GM19328 (cell line): ENCODE results near the gene OSCP1.

Experiments used
- ATAC-seq: cut with Tn5 transposase; IDR thresholded peaks from one replicate; pipeline ENCODE4 v1.9.1; 2021; ENCODE audit warnings: mild to moderate bottlenecking, moderate library complexity; ENCODE audit not compliant: unreplicated experiment

Gene OSCP1

GRCh38 chr1:36411674-36412648, 38.3 kb downstream of the OSCP1 start:
- no peak for ATAC-seq

- no peak for ATAC-seq
Measured at GRCh38 chr1:36408479-36408878, 41.8 kb downstream of the OSCP1 start.

- no peak for ATAC-seq
Measured at GRCh38 chr1:36406440-36406839, 43.8 kb downstream of the OSCP1 start.

DNA sequence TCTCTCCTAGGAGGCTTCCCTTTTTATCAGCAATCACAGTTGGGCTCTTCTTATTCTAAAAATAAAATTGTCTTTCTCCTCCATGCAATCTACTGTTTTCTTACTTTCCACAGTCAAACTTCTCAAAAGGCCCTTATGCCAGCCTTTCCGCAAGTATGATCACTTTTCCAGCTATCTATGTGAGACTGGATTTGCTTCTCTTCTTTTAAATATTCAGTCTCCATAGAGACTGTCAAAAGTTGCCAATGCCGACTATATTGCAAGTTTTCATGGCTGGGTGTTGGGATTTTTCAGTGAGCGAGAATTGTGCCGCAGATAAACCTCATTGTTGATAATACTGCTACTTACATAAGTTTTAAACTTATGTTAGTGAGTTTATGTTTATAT, 47.8 kb downstream of the OSCP1 start:
- no peak for ATAC-seq

DNA sequence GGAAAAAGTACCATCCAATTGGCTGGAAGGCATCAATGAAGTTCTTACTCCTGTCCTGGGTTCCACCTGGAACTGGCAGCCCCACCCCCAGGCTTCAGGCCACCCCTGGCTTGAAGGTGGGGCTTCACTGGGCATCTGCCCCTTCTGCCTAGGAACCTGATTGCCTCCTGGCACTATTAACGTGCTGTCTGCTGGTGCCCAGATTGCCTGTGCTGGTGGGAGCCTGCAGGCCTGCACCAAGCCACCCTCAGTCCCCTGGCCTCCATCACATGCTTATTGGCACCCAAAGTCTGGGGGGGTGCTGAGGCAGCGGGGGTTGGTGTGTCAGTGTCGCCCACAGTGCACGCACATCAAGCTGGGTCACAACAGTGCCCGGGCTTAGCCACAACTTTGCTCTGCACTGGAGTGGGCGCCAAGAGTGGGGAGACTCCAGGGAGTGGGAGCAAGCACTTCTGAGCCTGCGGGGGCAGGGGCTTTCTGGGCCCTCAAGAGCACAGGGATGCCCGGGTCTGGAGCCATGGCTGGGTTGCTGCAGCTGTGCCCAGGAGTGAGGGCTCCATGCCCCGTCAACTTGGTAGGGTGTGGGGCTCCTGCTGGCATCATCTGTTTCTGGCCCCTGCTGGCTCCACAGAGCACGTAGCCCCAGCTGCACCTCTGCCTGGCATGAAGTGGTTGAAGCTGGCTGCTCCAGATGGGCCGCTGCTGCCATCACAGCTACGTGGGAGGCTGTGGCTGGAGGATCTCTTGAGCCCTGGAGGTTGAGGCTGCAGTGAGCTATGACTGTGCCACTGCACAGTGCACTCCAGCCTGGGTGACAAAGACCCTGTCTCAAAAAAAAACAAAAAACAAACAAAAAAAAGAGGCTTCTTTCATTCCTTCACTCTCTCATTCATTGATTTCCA, 48.4 kb downstream of the OSCP1 start:
- ATAC-seq = no peak

DNA sequence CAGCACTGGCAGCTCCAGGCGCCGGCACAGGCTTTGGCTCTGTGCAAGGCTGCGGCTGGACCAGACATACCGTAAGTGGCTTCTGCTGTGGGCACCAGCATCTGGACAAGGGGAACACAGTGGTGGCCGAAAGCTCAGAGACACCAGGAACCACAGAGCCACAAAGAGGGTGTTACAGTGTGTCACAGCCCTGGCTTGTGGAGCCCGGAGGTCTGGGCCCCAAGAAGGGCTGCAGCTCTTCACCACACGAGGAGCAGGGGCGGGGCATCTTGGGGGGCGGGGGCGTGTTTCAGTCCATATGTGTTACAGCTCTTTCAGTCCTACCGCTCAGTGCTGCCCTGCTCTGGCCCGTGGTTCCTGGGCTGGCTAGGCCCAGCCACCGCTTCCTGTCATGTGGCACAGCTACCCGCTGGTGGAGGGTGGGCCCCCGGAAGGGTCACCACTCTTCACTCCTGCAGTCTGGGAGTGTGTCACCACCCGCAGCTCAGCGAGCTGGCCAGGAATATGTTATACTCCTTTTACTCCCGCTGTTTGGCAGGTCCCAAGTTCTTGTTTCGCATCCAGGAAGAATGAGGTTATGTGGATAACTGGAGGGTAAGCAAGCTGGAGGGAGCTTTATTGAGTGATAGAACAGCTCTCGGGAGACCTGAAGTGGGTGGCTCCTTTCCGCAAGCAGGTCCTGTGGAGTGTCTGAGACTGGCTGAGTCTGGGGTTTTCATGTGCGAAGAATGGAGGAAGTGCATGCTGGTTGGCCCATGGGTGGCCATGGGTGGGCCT, 49.2 kb downstream of the OSCP1 start:
- ATAC-seq = peak; percentile 54

DNA sequence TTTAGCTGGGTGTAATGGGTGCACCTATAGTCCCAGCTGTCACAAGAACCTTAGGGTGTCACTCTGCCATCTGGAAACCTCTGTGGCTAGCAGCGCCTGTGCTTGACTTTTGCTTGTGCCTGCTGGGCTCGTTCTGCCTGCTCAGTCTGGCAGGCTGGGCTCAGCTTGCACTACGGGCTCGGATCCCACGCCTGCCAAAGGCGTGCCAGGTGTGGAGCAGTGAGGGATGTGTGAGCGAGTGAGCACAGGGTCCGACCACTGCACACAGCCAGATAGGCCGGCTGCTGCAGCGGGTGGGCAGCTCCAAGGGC, 49.8 kb downstream of the OSCP1 start:
- ATAC-seq = no peak

- no peak for ATAC-seq
Measured at GRCh38 chr1:36398370-36398977, 51.8 kb downstream of the OSCP1 start.

GRCh38 chr1:36397378-36398230, 52.6 kb downstream of the OSCP1 start, which contains the start of gene LSM10:
Gene LSM10, minus strand, starts transcription at chr1:36397908. Its CDS starts 3,779 bp downstream, at chr1:36394129.
- no peak for ATAC-seq

- no peak for ATAC-seq
Measured at GRCh38 chr1:36397083-36397377, 53.2 kb downstream of the OSCP1 start.

DNA sequence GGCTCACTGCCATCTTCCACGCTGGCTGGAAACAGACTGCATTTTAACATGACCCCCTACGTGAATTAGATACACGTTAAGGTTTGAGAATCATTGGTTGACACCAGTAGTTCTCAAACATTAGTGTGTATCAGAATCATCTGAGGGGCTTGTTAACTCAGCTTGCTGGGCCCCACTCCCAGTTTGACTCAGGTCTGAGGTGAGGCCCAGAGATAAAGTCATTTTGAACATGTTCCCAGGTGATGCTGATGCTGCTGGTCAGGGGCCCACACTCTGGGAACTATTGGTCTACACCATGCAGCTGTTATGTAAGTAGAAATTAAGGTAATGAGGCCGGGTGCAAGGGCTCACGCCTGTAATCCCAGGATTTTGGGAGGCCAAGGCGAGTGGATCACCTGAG, 53.9 kb downstream of the OSCP1 start:
- no peak for ATAC-seq

DNA sequence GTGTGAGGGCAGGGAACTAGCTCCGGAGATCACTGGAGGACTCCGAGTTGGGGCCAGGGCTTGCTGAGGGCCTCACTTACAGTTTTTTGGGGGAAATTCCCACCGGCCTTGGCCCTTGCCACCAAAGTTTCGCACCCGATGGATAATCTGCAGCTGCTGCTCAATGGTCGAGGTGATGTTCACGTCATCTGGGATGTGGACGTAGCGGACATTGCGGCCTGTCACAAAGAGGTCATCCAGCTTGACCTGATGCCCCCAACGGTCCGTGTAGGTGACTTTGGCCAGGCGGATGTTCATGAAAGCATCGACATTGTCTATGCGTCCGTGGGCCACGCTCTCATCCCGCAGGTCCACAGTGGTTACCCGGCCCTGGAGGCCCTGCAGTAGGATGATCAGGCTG, 56.6 kb downstream of the OSCP1 start:
- no peak for ATAC-seq

DNA sequence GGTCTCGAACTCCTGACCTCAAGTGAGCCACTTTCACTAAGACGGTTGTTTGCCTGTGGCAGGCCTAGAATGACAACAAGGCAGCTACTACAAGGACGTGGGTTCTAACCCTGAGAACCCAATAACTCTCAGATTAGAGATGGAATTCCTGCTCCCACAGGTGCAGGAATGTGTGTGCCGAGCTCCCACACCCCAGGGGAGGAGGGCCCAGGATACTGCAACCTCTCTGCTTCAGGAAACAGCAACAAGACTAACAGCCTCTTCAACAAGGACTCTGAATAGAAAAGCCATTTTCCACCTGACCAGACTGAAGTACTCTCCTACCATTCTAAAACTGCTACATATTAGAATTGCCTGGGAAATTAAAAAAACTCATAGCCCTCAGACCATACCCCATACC, 57.4 kb downstream of the OSCP1 start:
- ATAC-seq = no peak

DNA sequence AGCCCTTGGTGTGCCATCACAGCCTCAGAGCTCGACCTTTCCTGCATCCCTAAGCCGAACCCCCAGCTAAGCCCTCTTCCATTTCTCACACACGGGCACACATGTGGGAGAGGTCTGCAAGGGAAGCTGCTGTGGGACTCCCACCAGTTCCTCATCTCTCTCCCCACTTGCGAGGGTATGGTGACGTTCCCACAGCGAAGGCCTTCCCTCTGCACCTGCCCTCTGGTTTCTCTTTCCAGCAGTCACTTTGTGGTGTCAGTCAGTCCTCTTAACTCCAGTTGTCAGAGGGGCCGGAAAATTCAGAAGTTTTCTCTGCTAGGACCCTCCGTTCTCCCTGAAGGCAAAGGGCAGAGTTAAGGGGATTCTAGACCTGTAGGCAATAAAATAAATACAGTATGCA, 59.0 kb downstream of the OSCP1 start:
- no peak for ATAC-seq

DNA sequence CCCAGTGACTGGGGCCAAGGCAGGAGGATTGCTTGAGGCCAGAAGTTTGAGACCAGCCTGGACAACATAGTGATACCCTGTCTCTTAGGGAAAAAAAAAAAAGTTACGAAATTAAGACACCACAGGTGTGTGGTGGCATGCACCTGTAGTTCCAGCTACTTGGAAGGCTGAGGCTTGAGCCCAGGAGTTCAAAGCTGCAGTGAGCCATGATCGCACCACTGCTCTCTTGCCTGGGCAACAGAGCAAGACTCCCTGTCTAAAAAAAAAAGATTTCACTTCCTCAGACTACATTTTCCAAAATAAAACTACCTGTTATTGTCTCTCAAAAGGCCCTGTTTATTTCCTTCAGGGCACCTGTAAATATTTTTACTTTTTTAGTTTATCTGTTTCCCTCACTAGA, 59.8 kb downstream of the OSCP1 start:
- ATAC-seq = no peak

DNA sequence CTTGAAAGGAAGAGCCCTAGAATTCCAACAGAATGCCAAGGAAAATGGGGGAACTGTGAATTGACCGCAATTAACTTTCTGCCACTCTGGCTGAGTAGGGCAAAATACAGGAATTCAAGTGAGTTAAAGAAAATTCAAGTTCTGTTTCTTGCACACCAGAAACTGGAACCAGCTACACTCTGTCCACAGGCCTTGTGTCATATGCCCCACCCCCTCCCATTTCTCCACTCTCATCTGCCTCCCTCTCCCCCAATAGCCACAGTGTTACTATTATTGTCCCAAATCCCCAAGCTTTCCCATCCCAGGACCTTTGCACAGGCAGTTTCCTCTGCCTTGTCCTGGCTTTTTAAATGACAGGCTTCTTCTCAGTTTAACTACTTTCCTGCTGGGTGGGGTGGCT, 60.3 kb downstream of the OSCP1 start:
- no peak for ATAC-seq

DNA sequence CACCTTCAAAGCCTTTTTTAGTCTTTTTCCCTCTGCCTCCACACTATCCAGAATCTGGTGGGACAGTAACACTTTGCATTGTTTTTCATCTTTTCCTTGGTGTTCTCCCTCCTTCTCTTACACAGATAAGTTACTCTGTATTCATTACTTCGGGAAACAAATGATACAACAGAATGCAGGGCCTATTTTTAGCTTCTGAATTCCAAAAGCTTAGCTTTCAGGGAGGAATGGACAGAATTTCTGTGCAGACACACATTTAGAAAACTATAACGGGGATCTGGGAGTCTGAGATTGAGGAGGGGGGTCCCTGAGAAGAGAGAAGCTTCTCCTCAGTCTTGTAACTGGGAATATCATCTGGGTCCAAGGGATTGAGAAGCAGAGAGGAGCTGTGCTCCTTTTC, 61.0 kb downstream of the OSCP1 start:
- no peak for ATAC-seq

- no peak for ATAC-seq
Measured at GRCh38 chr1:36387141-36387949, 62.9 kb downstream of the OSCP1 start.
